Skeletal muscle satellite cell (primary cell): ENCODE measurements around the gene UGGT2.
"Not testable (repeated sequence)": the region's sequence is repeated elsewhere in the genome, so short reads cannot be mapped to it uniquely, and the experiment has no call there.

Experiments
- H3K27me3 ChIP-seq: 2 replicates; pipeline ENCODE4 v1.7.0; 2013; ENCODE audit warnings: low read length; ENCODE audit not compliant: control insufficient read depth, insufficient read depth
- H3K36me3 ChIP-seq: 2 replicates; pipeline ENCODE4 v1.7.0; 2013; ENCODE audit warnings: mild to moderate bottlenecking, control low read depth, low read length; ENCODE audit not compliant: insufficient read depth
- H3K4me1 ChIP-seq: 2 replicates; pipeline ENCODE4 v1.7.0; 2013; ENCODE audit warnings: low read length; ENCODE audit not compliant: control insufficient read depth, insufficient read depth
- H3K4me2 ChIP-seq: 2 replicates; pipeline ENCODE4 v1.7.0; 2013; ENCODE audit warnings: mild to moderate bottlenecking, low read length
- H3K4me3 ChIP-seq: 2 replicates; pipeline ENCODE4 v1.7.0; 2013; ENCODE audit warnings: low read length
- H3K9ac ChIP-seq: 2 replicates; pipeline ENCODE4 v1.7.0; 2013; ENCODE audit warnings: mild to moderate bottlenecking, low read depth, low read length, moderate library complexity
- H3K9me3 ChIP-seq: replicated peaks from 2 replicates; pipeline ENCODE4 v1.7.0; 2013; ENCODE audit warnings: mild to moderate bottlenecking, control low read depth, low read length

UGGT2 gene

DNA sequence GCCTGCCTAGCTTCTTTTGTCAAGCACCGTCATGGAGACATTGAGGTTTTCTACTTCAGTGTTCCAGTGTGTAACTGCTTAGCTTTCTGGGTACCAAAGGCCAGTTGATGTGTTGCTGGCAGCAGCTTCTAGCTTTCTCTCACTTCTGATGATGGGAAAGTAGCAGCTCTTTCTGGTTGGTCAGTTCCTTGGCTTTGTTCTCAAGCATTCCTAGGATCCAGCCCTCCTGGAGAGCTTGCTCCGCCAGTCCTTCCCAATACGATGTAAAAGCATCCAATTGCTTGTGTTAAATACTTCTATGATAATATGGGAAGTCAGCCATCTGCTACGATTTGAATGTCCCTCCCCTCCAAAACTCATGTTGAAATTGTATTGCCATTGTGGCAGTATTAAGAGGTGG lies 182.8 kb downstream of the UGGT2 start:
- H3K4me3 ChIP-seq, result no peak overlapping the region
- H3K36me3 ChIP-seq, result peaks cover 14% of the 10 kb centered on the region
- no peaks in the 10 kb centered on the region for H3K27me3 ChIP-seq
- no peak overlapping the region for H3K4me2 ChIP-seq
- H3K4me1 ChIP-seq, result no peaks in the 10 kb centered on the region
- no peaks in the 10 kb centered on the region for H3K9me3 ChIP-seq
- H3K9ac ChIP-seq, result no peak overlapping the region

DNA sequence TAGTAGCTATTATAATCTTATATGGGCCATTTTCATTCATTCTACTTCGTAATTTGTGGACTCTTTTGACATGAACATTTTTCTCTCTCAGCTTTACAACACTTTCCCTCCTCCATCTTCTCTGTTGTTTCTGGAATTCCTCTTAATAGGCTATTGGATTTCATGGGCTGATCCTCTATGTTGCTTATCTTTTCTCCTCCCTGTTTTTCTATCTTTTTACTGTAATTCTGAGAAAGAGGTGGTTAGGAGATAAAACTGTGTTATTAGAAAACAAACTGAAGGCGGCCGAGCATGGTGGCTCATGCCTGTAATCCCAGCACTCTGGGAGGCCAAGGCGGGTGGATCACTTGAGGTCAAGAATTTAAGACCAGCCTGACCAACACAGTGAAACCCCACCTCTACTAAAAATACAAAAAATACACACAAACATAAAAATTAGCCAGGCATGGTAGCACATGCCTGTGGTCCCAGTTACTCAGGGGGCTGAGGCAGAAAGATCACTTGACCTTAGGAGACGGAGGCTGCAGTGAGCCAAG lies 188.1 kb downstream of the UGGT2 start:
- Histone ChIP-seq H3K27me3 (no peaks in the 10 kb centered on the region), H3K9ac (no peak overlapping the region), H3K4me2 (no peak overlapping the region), H3K4me1 (no peaks in the 10 kb centered on the region), H3K4me3 (no peak overlapping the region), H3K9me3 (no peaks in the 10 kb centered on the region), H3K36me3 (peaks cover 6% of the 10 kb centered on the region)

DNA sequence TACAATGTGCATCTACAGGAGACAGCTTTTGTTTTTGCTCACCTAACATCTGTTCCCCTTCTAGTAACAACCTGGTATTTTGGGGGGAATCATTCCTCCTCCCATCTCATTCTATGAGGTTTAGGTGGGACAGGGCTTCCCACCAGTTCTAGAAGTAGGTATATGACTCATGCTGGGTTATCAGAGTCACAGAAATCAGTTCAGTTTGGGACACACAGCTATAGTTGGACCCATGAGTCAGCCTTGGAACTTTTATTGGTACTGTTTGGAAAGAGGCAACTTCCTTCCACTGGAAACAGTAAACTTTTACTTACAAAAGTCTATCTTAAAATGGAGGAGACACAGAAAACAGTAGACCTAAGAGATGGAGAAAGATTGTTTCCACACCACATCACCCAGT lies 190.8 kb downstream of the UGGT2 start:
- no peaks in the 10 kb centered on the region for H3K9me3 ChIP-seq
- H3K4me1 ChIP-seq, result peaks cover 10% of the 10 kb centered on the region
- peaks cover 3% of the 10 kb centered on the region for H3K36me3 ChIP-seq
- H3K27me3 ChIP-seq, result no peaks in the 10 kb centered on the region
- H3K9ac ChIP-seq, result no peak overlapping the region
- no peak overlapping the region for H3K4me2 ChIP-seq
- no peak overlapping the region for H3K4me3 ChIP-seq

DNA sequence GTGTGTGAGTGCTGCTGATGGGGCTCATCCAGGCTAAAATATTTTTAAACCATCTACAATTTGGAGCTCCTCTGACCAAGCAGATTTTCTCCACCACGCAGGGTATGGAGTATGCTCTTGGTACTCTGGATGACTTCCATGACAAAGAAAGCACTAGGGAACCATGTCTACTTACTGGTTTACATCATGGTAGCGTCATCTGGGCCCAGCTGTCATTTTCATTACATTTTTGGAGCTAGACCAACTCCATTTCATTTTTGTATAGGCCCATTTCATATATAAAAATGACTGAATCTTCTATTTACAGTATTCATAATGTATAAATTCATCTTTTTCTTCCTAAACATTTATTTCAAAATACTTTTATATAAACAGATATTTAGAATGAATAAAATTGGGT lies 191.9 kb downstream of the UGGT2 start:
- Histone ChIP-seq H3K36me3 (peaks cover 3% of the 10 kb centered on the region), H3K9ac (no peak overlapping the region)

DNA sequence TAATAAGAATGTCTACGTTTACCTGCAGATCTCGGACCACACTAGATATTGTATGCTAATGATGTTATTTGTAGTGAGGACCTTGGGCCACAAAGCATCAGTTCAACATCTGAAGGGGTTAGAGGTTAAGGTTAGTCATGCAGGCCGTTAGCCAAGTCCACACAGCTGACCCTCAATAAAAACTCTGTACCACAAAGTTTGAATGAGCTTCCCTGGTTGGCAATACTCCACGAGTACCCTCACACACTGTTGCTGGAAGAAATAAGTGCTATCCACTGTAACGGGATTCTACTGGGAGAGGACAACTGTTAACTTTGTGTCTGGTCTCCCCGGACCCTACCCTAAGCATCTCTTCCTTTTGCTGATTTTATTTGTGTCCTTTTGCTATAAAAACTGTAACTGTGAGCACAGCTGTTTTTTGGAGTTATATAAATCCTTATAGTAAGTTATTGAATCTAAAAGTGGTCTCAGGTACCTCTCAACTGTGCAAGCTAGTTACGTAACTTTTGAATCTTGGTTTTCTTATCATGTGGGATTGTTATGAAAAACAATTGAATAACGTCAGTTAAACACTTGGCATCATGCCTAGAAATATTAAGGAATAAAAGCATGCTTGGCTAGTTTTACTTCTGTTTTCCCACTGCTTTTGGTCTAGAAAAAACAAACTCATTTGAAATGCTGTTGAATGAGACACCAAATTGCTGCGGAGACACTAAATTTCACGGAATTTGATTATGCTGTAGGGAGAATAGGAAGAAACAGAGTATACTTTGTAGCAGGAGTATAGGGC lies 194.7 kb downstream of the UGGT2 start:
- no peaks in the 10 kb centered on the region for H3K27me3 ChIP-seq
- no peak overlapping the region for H3K4me2 ChIP-seq
- peaks cover 11% of the 10 kb centered on the region for H3K36me3 ChIP-seq
- peaks cover 10% of the 10 kb centered on the region for H3K4me1 ChIP-seq
- H3K9me3 ChIP-seq, result no peaks in the 10 kb centered on the region
- no peak overlapping the region for H3K9ac ChIP-seq
- no peak overlapping the region for H3K4me3 ChIP-seq

More for the DNA sequence above, 191.9 kb downstream of the UGGT2 start:
- Histone ChIP-seq H3K9me3 (no peaks in the 10 kb centered on the region), H3K4me2 (no peak overlapping the region), H3K27me3 (no peaks in the 10 kb centered on the region), H3K4me3 (no peak overlapping the region), H3K4me1 (peaks cover 10% of the 10 kb centered on the region)

DNA sequence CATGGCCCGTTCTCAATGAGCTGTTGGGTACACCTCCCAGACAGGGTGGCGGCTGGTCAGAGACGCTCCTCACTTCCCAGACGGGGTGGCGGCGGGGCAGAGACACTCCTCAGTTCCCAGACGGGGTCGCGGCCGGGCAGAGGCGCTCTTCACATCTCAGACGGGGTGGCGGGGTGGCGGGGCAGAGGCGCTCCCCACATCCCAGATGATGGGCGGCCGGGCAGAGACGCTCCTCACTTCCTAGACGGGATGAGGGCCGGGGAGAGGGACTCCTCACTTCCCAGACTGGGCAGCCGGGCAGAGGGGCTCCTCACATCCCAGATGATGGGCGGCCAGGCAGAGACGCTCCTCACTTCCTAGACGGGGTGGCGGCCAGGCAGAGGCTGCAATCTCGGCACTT lies 207.5 kb downstream of the UGGT2 start:
- not testable (repeated sequence) for H3K36me3 ChIP-seq, H3K27me3 ChIP-seq, H3K9ac ChIP-seq, H3K9me3 ChIP-seq, H3K4me3 ChIP-seq, H3K4me1 ChIP-seq, H3K4me2 ChIP-seq

DNA sequence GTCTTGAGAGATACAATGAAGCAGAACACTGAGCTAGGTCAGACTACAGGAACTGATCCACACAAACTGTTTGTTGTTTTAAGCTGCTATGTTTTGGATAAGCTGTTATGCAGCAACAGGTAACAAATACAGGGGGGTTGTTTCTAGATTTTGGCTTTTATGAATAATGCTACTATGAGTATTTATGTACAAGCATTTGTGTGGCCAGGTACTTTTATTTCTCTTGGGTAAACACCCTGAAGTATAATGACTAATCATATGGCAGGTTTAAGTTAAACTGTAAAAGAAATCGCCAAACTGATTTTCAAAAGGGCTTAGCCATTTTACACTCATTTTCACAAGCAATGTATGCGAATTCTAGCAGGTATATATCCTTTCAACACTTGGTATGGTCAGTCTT lies 210.3 kb downstream of the UGGT2 start:
- no peaks in the 10 kb centered on the region for H3K27me3 ChIP-seq
- no peak overlapping the region for H3K9ac ChIP-seq
- H3K4me3 ChIP-seq, result no peak overlapping the region
- H3K4me1 ChIP-seq, result no peaks in the 10 kb centered on the region
- no peaks in the 10 kb centered on the region for H3K36me3 ChIP-seq
- no peaks in the 10 kb centered on the region for H3K9me3 ChIP-seq
- no peak overlapping the region for H3K4me2 ChIP-seq

DNA sequence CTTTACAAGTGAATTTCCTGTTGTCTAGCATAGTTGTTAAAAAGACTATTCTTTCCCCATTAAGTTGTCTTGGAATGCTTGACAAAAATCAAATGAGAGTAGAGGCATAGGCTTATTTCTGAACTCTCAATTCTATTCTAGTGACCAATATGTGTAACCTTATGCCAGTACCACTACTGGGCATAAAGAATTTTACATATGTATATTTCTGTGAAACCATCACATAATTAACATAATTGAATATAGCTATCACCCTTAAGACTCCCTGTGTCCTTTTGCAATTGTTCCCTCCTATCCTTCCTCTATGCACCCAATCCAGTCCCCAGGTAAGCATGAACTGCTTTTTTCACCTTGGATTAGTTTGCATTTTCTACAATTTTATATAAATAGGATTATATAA lies 211.3 kb downstream of the UGGT2 start:
- no peaks in the 10 kb centered on the region for H3K27me3 ChIP-seq
- no peaks in the 10 kb centered on the region for H3K9me3 ChIP-seq
- no peak overlapping the region for H3K9ac ChIP-seq
- no peaks in the 10 kb centered on the region for H3K4me1 ChIP-seq
- H3K4me2 ChIP-seq, result no peak overlapping the region
- no peak overlapping the region for H3K4me3 ChIP-seq
- H3K36me3 ChIP-seq, result no peaks in the 10 kb centered on the region

DNA sequence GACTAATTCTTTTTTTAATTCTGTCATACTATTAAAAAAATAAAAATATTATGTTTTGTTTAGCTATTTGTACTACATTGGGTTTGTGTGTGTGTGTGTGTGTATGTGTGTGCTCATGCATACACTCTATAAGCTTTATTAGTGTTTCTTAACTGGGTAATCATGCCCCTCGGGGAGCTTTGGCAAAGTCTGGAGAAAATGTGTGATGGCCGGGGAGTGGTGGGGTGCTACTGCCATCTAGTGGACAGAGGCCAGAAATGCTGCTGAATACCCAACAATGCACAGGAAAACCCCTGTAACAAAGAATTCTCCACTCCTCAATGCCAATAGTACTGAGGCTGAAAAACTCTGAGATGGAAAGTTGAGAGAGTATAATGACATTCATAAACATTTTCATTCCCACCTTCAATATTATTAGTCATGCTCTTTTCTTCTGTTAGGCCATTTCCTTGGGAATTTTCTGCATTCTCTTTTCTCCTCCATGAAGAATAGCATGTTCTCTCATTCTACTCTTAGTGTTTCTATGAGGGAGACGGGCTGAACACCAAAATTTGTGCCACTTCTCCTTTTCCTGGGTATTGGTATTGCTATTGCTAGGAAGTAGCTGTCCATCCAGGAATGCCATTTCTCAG lies 219.0 kb downstream of the UGGT2 start:
- H3K4me3 ChIP-seq, result no peak overlapping the region
- H3K9me3 ChIP-seq, result no peaks in the 10 kb centered on the region
- no peaks in the 10 kb centered on the region for H3K27me3 ChIP-seq
- no peak overlapping the region for H3K9ac ChIP-seq
- H3K4me1 ChIP-seq, result peaks cover 10% of the 10 kb centered on the region
- H3K4me2 ChIP-seq, result no peak overlapping the region
- H3K36me3 ChIP-seq, result no peaks in the 10 kb centered on the region

DNA sequence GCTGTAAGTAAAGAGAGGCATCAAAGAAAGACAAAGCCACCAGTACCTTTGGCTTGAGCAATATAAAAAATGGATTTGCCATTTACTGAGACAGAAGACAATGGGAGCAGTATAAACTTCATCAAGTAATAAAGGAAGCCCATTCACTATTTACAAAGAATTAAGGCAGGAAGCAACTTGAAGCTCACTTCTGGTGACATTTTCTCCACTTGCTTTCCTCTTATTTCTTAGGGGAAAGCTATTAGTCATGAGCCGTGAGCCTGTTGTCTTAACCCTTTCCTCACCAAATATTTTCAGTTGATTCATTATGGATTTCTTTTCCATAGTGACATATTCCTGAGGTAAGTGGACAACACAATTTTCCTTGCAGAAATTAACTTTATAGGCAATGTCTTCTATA lies 219.5 kb downstream of the UGGT2 start:
- Histone ChIP-seq H3K9me3 (no peaks in the 10 kb centered on the region), H3K4me2 (peak overlapping the region; percentile 32), H3K4me3 (no peak overlapping the region), H3K36me3 (no peaks in the 10 kb centered on the region), H3K9ac (no peak overlapping the region), H3K4me1 (peaks cover 10% of the 10 kb centered on the region), H3K27me3 (no peaks in the 10 kb centered on the region)

DNA sequence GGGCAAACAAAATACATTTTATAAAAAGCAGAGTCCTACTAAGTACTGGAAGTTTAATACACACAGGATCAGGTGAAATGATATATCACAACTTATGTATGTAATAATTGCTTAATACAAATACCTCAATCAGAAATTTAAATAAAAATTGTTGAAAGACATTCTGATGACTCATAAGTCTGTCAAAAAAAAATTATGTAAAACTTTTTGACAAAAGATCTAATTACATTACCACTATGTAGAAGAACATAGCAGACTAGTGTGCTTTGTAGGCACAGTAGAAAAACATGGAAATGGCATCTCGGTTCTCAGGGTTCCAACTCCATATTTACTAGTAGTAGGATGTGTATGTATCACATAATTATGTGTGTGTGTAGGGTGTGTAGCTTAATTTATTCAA lies 220.1 kb downstream of the UGGT2 start:
- Histone ChIP-seq H3K4me3 (no peak overlapping the region), H3K9ac (no peak overlapping the region), H3K4me2 (no peak overlapping the region), H3K4me1 (peaks cover 10% of the 10 kb centered on the region), H3K36me3 (no peaks in the 10 kb centered on the region), H3K9me3 (no peaks in the 10 kb centered on the region), H3K27me3 (no peaks in the 10 kb centered on the region)

DNA sequence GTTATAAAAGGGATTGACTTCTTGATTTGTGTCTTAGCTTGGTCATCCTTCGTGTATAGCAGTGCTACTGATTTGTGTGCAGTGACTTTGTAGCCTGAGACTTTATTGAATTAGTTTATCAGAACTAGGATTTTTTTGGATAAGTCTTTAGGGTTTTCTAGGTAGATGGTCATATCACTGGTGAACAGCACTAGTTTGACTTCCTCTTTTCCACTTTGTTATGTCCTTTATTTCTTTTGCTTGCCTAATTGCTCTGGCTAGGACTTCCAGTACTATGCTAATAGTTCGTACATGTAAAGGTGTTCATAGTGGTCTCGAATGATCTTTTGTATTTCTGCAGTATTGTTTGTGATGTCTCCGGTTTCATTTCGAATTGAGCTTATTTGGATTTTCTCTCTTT lies 230.9 kb downstream of the UGGT2 start:
- H3K27me3 ChIP-seq, result no peaks in the 10 kb centered on the region
- no peaks in the 10 kb centered on the region for H3K9me3 ChIP-seq
- no peaks in the 10 kb centered on the region for H3K4me1 ChIP-seq
- no peak overlapping the region for H3K4me2 ChIP-seq
- peaks cover 11% of the 10 kb centered on the region for H3K36me3 ChIP-seq
- no peak overlapping the region for H3K9ac ChIP-seq
- H3K4me3 ChIP-seq, result no peak overlapping the region
